Gastroesophageal sphincter (tissue), 3 donors: ENCODE data around the gene SLC16A6.
"Not testable (repeated sequence)": the region's sequence is repeated elsewhere in the genome, so short reads cannot be mapped to it uniquely, and the experiment has no call there.

Source experiments
- CTCF ChIP-seq, 4 experiments: fragments of 200-600 bp in 2 of 4; fragments of 450-650 bp in 2 of 4; sonication (generic) in 1 of 4; IDR thresholded peaks; one replicate each; pipeline ENCODE4 v1.5.1; 2017 to 2019; ENCODE audit warnings: antibody characterized with exemption in 4 of 4, mild to moderate bottlenecking in 2 of 4, moderate library complexity in 2 of 4
- EP300 ChIP-seq: sonication (generic); formaldehyde crosslinking; IDR thresholded peaks from one replicate; pipeline ENCODE4 v1.6.1; 2017; ENCODE audit warnings: antibody characterized with exemption, mild to moderate bottlenecking
- POLR2A ChIP-seq, 2 donors: fragments of 450-650 bp; IDR thresholded peaks; one replicate each; pipeline ENCODE4 v1.6.1; 2017; ENCODE audit warnings: antibody characterized with exemption in 2 of 2, mild to moderate bottlenecking in 2 of 2, moderate library complexity in 1 of 2
- POLR2AphosphoS5 ChIP-seq: sonication (generic); formaldehyde crosslinking; IDR thresholded peaks from one replicate; pipeline ENCODE4 v1.6.1; 2017; ENCODE audit warnings: antibody characterized with exemption

- not testable (repeated sequence) for TF ChIP-seq POLR2A (IDR thresholded peaks at IDR 0.05); CTCF (IDR thresholded peaks at IDR 0.05); POLR2AphosphoS5; EP300
Observed at GRCh38 chr17:68265833-68266232, 25.1 kb downstream of the SLC16A6 start.
